Lung (tissue), 12 donors: ENCODE results near the gene CEP57. TPM values are rescaled to one million over a fixed set of nuclear protein-coding genes. Genes with fewer than 3 reads are reported as not detected.
"Not testable (repeated sequence)": the region's sequence is repeated elsewhere in the genome, so short reads cannot be mapped to it uniquely, and the experiment has no call there.

Source experiments
- ATAC-seq: fragments of 200-7000 bp; cut with Tn5 transposase; one replicate; pipeline ENCODE4 v1.9.1; 2020; ENCODE audit warnings: moderate number of reproducible peaks; ENCODE audit not compliant: insufficient read depth, low FRiP score
- DNase-seq, 3 donors: peaks; one replicate each; pipeline ENCODE4 v3.0.0-alpha.2; 2013 to 2017
- H3K27ac ChIP-seq, 2 donors: one replicate each; pipeline ENCODE4 v1.5.1; 2013; ENCODE audit warnings: mild to moderate bottlenecking in 2 of 2, moderate library complexity in 2 of 2, control low read depth in 1 of 2, inconsistent platforms in 1 of 2, low read depth in 1 of 2, low read length in 1 of 2
- H3K27me3 ChIP-seq, 3 donors: one replicate each; pipeline ENCODE4 v1.5.1; 2013; ENCODE audit warnings: low read length in 2 of 3; ENCODE audit not compliant: control insufficient read depth in 3 of 3, insufficient read depth in 3 of 3
- H3K36me3 ChIP-seq, 4 donors: one replicate each; pipeline ENCODE4 v1.5.1; 2013; ENCODE audit warnings: low read length in 4 of 4, mild to moderate bottlenecking in 1 of 4, moderate library complexity in 1 of 4; ENCODE audit not compliant: control insufficient read depth in 4 of 4, insufficient read depth in 4 of 4
- H3K4me1 ChIP-seq, 5 donors: one replicate each; pipeline ENCODE4 v1.5.1; 2013; ENCODE audit warnings: low read length in 5 of 5, mild to moderate bottlenecking in 2 of 5, moderate library complexity in 1 of 5; ENCODE audit not compliant: control insufficient read depth in 5 of 5, insufficient read depth in 5 of 5
- H3K4me3 ChIP-seq: one replicate; pipeline ENCODE4 v1.5.1; 2013; ENCODE audit warnings: mild to moderate bottlenecking, control low read depth, moderate library complexity
- H3K9ac ChIP-seq, 2 donors: one replicate each; pipeline ENCODE4 v1.5.1; 2013; ENCODE audit warnings: low read length in 2 of 2, control low read depth in 1 of 2; ENCODE audit not compliant: insufficient read depth in 1 of 2
- H3K9me3 ChIP-seq, 4 donors: one replicate each; pipeline ENCODE4 v1.5.1; 2013; ENCODE audit warnings: low read length in 3 of 4, mild to moderate bottlenecking in 1 of 4, moderate library complexity in 1 of 4; ENCODE audit not compliant: control insufficient read depth in 4 of 4, insufficient read depth in 3 of 4
- CTCF ChIP-seq: IDR thresholded peaks from 2 replicates; pipeline ENCODE4 v1.5.1; 2012; ENCODE audit warnings: mild to moderate bottlenecking; ENCODE audit errors: control extremely low read depth, extremely low read depth
- WGBS, 2 donors: extraction: QIAGEN DNeasy Blood & Tissue Kit; methylation state at CpG; one replicate each; pipeline ENCODE4 v1.1.7; 2013; 5-methylcytosine and 5-hydroxymethylcytosine counted together
- polyA plus RNA-seq, 2 donors: library from polyadenylated mRNA; stranded (reverse); fragments of 200-250 nt; gene quantifications; one replicate each; pipeline ENCODE4 v1.2.1, GENCODE V29; 2013
- total RNA-seq, 2 donors: library from RNA; depleted of rRNA in 1 of 2; stranded (reverse); fragments of >200 nt in 1 of 2; gene quantifications; one replicate each; pipeline ENCODE4 v1.2.1, GENCODE V29; 2014 to 2021
- donor health status: control.
- donor health status: control.
- donor health status: Bipolar disorder and iron deficiency.
- donor health status: healthy.
- donor health status: DM: yes; HTN: yes; CAD: no.

Gene CEP57
- total and polyA plus RNA-seq, 4 donors, result 11.3 to 88.8 (median 22.5) TPM

- H3K9ac ChIP-seq, H3K27ac ChIP-seq, H3K27me3 ChIP-seq, ATAC-seq, H3K9me3 ChIP-seq, DNase-seq, H3K4me3 ChIP-seq, H3K4me1 ChIP-seq: not testable (repeated sequence)
- H3K36me3 ChIP-seq, result peaks cover 0 to 16% (median 9%) of the 10 kb centered on the region in 4 donors
- WGBS, 2 donors, result 97 to 98% methylated on average over 4 of the region's 4 CpGs
These were observed 20.8 kb downstream of the CEP57 start for GRCh38 chr11:95811052-95811451.

DNA sequence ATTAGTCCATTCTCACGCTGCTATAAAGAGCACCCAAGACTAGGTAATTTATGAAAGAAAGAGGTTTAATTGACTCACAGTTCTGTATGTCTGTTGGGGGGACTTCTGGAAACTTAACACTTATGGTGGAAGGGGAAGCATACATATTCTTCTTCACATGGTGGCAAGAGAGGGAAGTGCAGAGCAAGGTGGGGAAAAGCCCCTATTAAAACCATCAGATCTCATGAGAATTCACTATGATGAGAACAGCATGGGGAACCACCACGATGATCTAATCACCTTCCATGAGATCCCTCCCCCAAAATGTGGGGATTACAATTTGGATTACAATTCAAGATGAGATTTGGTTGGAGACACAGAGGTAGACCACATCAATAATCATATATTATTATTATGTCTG, 25.7 kb downstream of the CEP57 start:
- Histone ChIP-seq H3K27me3 (no peaks in the 10 kb centered on the region), H3K27ac (no peak overlapping the region), H3K4me3 (no peak overlapping the region), H3K36me3 (peaks cover 0 to 17% (median 9%) of the 10 kb centered on the region in 4 donors), H3K4me1 (no peaks in the 10 kb centered on the region), H3K9ac (no peak overlapping the region), H3K9me3 (no peaks in the 10 kb centered on the region)
- DNase-seq (no peak), ATAC-seq (no peak)
- TF ChIP-seq CTCF, result no peak
- WGBS, 2 donors, result 93 to 94% methylated on average over 2 of the region's 2 CpGs

DNA sequence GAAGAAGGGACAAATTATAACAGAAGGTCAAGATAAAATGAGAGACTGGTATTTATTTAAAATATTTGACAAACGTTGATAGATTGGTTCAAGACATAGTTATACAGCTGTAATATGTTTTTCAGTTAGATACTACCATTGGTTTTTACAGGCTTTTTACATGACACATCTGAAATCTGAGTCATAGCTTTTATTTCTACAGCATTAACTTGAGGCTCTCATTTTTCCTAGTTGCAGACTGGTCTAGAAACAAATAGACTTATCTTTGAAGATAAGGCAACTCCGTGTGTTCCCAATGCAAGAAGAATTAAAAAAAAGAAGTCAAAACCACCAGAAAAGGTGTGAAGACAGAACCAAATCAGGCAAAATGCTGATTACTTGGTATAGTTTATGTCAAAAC, 31.3 kb downstream of the CEP57 start:
- no peak overlapping the region for H3K9ac ChIP-seq
- no peak overlapping the region for H3K27ac ChIP-seq
- H3K36me3 ChIP-seq, result peaks cover 0 to 17% (median 12%) of the 10 kb centered on the region in 4 donors
- DNase-seq (no peak), ATAC-seq (no peak)
- H3K9me3 ChIP-seq, result no peaks in the 10 kb centered on the region
- H3K4me1 ChIP-seq, result peaks cover 0 to 2% (median 0%) of the 10 kb centered on the region in 5 donors
- TF ChIP-seq CTCF, result no peak
- 82 to 93% methylated on average over 2 of the region's 2 CpGs for WGBS, 2 donors
- H3K4me3 ChIP-seq, result no peak overlapping the region
- no peaks in the 10 kb centered on the region for H3K27me3 ChIP-seq

GRCh38 chr11:95827696-95828095, 37.4 kb downstream of the CEP57 start:
- H3K4me3 ChIP-seq, result no peak overlapping the region
- H3K27me3 ChIP-seq, result no peaks in the 10 kb centered on the region
- peak; percentile 23 to 95 (median 84) for DNase-seq
- H3K4me1 ChIP-seq, result peaks cover 0 to 24% (median 0%) of the 10 kb centered on the region in 5 donors
- H3K27ac ChIP-seq, result no peak overlapping the region
- H3K9ac ChIP-seq, result no peak overlapping the region
- peaks cover 1 to 21% (median 12%) of the 10 kb centered on the region in 4 donors for H3K36me3 ChIP-seq
- ATAC-seq, result no peak
- TF ChIP-seq CTCF, result no peak
- H3K9me3 ChIP-seq, result no peaks in the 10 kb centered on the region
- 61 to 71% methylated on average over 4 of the region's 4 CpGs for WGBS, 2 donors
